ENCODE data around the gene PNKD.
"Not testable (repeated sequence)": the region's sequence is repeated elsewhere in the genome, so short reads cannot be mapped to it uniquely, and the experiment has no call there.

Gene PNKD

DNA sequence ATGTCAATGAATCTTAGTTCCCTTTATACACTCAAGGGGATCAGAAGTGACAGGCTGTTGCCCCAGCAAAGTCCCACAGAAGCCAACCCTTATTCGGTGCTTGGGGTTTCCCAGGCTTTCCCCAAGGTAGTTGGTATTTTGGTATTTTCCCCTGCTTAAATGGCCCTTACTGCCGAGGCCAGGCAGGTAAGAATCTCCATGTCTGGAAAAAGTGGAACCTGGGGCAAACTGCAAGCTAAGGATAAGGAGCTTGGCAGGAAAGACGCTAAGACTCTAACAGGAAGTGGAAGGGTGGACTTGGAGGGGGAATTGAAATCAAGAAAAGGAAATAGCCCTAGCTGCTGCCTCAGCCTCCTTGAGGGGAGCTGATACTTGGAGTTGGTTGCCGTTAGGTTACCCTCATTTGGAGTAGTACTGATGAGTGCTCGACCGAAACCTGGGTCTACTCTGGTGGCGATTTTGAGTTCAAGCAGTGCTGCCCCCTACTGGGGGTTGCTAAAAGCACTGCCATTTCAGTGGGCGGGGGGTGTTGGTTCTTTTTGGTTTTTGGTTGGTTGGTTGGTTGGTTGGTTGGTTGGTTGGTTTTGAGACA lies 12.8 kb upstream of the PNKD start:
- DNase-seq, result peak; percentile 99

DNA sequence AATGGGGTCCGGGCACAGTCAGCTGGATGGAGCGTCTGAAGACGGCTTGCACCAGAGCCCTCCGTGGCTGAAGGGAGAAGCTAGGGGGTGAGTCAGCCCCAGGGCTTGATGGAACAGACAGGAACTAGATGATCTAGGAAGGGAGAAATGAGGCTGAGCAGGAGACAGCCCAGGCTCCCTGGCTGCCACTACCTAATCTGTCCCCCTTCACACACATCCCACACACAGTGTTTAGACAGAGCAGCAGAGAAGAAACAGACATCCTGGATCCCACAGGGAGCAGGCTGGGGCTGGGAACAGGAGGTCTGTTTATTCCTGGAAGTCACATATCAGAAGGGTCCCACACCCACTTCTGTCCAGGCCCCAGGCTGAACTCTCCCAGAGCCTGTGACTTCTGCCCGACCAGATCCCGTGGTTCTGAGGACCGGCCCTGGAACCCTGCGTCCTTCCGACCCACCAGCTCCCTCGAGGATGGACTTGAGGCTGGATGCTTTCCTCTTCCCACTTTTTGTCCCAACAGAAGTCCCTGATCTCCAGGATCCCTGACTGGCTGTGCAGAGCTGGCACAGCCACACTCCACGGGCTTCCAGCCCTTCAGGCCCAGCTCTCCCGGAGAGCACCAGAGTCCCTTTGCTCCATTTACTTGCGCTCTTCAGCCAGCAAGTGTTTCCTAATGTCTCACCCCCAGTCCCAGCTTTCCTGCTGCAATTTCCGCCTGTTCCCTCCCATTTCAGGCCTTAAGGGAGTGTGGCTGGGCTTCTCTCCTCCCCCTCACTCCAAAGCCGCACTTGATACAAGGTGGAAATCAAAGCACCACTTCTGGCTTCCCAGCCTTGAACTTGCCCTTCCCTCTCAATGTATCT lies 11.0 kb upstream of the PNKD start:
- DNase-seq, result peak; percentile 68

DNA sequence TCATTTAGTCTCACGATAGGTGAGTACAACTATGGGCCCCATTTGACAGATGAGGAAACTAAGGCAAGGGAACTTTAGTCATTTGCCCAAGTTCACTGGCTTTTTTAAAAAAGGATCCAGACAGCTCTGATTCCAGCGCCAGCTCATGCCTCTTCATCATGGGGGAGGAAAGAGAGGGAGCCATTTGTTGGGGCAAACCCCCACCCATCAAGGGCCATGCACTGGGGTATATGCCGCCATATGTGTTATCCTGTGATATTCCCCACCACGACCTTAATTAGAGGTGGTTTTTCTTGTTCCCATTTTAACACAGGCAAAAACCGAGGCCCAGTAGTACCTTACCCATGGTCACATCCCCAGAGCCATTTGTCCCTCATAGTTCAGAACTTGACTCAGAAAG lies 10.2 kb upstream of the PNKD start:
- no peak for DNase-seq

DNA sequence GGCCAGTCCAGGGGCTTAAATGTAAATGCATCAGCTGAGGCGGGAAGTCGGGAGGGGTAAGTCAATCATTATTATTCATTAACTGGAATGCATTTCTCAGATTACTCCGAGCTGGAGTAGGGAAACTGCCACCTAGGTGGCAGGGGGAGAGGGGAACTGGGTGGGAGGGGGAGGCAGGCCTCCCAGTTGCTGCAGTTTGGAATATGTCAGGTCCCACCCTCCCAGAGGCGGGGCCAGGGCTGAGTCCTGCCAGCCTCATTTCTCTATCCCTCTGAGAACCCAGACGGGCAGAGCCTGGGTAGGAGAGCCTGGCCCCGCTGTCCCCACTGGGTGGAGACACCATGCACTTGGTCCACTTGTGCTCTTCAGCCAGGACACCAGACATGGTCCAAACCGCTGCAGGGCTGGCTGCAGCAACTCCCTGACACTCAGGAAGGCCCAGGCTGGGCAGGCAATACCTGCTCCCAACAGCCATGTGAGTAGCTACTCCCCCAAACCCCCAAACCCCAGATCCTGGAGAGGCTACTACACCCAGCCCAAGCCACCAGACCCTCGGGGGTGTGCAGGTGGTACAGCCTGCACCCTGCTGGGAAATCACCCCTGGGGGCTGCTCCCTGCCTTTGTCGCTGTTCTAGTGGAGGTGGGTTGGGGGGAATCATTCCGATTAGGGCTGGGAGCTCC lies 9.4 kb upstream of the PNKD start, which contains the start of gene GPBAR1:
Gene GPBAR1, plus strand, starts transcription at position 274 of the 681 bp plus-strand sequence. CDS start 1,710 bp downstream, outside the sequence.
- DNase-seq, result no peak

DNA sequence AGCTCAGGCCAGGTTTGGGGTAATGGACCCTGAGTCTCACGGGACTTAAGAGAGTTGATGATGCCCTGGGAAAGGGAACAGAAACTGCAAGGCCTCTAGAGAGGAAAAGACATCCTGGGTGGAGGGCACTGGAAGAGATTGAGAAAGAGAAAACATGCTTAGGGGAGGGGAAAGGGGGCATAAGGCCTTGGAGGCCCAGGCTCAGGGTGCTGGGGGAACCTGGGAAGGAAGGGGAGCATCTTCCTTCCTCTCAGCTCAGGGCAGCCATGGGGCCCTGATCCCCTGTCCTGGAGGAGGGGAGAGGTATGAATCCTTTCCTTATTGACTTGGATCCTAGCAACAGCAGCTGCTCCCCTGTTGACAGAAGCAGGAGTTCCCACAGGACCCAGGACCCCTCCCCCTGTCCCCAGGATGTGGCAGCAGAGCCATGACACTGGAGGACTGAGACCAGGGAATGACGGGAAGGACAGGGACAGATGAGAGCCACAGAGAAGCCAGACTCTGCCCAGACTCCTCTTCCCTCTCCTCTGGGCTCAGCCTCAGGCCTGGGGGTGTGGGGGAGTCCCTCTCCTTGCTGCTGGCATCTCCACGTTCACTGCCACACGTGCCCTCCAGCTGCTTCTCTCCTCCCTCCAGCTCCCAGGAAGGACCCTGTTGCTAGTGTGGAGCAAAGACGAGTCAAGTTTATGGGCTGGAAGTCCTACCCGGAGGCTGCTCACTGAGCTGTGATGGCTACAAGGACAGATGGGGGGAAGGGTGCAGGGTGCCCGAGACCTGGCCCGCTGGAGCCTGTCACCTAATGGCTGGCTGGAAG lies 8.7 kb upstream of the PNKD start:
- DNase-seq, result peak; percentile 80

DNA sequence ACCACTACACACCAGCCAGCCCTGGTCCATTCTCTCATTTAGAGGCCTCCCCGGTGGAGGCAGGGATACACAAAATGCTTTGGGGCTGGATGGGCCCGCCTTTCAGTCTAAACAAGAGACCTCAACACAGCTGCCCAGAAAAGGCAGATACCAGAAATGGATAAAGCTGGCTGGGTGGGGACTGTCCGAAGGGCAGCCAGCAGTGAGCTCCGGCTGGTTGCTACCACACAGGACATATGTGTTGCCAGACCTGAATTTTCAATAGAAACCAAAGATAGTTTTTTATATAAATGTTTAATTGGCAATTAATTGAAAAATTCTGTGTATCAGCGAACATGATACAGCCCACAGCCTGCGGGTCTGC lies 8.1 kb upstream of the PNKD start:
- DNase-seq, result no peak

DNA sequence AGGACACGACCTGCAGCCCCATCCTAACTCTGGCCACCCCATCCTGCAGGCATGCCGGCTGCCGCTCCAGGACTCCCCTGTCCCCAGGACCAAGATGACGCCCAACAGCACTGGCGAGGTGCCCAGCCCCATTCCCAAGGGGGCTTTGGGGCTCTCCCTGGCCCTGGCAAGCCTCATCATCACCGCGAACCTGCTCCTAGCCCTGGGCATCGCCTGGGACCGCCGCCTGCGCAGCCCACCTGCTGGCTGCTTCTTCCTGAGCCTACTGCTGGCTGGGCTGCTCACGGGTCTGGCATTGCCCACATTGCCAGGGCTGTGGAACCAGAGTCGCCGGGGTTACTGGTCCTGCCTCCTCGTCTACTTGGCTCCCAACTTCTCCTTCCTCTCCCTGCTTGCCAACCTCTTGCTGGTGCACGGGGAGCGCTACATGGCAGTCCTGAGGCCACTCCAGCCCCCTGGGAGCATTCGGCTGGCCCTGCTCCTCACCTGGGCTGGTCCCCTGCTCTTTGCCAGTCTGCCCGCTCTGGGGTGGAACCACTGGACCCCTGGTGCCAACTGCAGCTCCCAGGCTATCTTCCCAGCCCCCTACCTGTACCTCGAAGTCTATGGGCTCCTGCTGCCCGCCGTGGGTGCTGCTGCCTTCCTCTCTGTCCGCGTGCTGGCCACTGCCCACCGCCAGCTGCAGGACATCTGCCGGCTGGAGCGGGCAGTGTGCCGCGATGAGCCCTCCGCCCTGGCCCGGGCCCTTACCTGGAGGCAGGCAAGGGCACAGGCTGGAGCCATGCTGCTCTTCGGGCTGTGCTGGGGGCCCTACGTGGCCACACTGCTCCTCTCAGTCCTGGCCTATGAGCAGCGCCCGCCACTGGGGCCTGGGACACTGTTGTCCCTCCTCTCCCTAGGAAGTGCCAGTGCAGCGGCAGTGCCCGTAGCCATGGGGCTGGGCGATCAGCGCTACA lies 7.4 kb upstream of the PNKD start:
- no peak for DNase-seq

DNA sequence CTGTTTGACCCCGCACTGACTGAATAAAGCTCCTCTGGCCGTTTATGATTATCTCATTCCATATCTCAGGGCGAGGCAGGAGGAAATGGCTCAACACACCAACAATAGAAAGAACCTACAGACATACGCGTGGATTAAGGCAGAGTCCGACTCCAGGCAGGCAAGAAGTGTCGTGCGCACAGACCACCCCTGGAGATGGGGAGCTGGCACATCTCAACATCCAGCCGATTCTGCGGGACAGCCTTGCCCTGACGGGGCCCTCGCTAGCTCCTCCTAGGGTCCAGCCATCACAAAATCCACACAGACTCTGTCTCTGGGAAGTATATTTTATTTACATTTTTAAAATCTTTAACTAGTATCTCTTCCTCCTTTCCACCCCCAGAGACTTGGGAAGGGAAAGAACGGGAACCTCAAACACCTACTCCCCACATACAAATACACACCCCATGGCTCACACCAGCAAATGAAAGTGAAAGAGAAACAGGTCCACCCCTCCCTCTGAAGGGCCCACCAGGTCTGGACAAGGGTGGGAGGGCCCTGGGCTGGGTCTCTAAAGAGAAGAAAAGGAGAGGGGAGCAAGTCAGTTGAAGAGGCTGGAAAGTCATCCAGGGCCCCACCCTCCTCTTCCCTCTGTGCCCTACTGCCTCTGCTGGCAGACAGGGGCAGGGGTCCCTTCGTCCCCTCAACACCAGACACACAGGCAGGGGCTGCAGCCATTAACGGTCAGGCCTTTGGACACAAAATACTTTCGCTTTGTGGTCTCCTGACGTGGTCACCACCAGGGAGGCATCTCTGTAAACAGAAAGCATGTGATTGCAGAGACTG lies 6.3 kb upstream of the PNKD start:
- peak; percentile 6 for DNase-seq

DNA sequence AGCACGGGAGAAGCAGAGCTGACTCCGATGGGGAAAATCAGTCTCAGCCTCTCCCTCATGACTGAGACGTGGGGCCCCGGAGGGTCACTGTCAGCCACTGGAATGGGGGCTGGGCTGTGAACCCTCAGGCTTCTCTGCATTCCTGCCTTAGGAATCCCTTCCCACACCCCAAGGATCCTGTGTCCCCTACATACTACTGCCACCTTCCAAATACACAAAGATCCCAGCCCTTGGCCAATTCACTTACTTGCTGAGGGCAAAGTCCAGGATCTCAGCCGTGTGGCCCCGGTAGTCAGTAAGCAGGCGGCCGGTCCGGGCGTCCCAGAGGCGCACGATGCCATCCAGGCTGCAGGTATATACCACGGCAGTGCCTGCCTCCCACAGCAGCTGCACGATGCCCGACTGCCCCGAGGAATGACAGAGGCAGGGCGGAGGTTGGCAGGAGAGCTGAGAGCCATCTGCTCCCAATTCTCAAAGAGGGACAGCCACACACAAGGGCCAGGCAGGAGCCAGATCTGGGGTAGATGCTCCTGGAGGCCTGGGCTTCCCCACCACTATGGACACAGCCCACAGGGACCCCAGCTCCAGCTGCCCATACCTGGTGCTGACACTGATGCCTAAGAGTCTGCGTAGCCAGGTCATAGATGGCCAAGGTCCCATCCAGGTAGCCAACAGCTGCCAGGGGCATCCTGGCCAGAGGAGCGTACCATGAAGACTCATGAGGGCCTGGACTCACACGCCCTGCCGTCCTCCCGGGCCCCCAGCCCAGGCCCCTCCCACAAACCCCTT lies 5.4 kb upstream of the PNKD start:
- no peak for DNase-seq

DNA sequence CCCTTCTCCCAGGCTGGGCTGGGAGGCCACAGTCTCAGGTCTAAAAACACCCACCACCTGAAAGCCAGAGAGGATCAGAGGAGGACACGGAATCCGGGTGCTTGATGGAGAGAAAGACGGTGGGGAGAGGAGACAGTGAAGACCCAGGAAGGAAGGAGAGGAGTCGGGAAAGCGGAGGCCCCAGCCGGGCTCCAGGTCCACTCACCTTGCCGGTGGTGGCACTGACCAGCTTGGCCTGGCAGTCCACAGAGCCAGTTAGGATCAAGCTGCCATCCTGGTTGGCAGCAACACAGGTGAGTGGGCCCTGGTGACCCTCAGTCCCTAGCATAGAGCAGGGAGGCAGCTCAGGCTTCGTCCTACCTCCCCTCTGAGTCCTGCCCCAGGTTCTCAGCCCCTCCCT lies 4.7 kb upstream of the PNKD start:
- no peak for DNase-seq

DNA sequence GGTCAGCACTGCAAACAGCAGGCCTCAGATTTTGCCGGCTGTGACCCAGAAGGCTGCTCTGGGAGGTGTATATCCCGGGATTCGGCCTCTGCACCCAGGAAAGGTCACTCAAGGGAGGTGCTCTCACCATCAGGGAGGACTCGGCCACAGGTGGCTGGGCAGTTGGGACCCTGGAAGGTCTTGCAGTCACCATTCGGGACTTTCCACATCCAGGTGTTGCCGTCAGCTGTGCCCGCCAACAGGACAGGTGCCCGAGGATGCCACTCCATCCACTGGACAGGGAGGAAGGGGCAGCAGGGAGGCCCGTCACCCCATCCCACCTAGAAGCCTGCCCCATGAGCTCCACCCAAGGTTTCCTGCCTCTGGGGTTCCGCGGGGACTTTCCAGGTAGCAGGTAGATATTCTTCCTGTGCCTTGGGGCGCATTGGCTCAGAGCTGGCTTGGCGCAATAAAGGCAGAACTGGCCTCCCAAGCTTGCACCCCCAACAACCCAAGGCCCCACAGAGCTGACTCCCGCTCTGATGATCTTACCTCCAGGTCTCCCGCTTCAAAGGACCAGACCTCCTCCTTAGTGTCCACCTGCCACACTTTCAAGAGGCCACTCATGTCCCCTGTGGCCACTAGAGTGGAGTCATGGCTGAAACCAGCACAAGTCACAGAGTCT lies 3.9 kb upstream of the PNKD start:
- DNase-seq, result no peak

DNA sequence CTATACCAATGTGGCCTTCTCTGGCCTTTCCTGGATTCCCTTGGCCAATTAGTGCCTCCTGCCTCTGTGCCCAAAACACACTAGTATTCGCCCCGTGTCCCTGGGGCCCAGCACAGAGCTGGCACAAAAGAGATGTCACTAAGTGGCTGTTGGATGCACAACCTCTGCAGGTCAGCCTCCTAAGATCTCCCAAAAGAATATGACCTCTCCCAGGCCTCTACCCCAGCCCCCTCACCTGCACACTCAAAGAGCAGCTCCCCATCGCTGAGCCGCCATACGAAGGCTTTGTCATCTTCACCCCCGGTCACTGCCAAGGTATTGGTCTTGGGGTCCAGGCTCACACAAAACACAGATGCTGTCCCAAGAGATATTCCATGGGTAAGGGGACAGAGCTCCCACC lies 3.1 kb upstream of the PNKD start:
- DNase-seq, result no peak

DNA sequence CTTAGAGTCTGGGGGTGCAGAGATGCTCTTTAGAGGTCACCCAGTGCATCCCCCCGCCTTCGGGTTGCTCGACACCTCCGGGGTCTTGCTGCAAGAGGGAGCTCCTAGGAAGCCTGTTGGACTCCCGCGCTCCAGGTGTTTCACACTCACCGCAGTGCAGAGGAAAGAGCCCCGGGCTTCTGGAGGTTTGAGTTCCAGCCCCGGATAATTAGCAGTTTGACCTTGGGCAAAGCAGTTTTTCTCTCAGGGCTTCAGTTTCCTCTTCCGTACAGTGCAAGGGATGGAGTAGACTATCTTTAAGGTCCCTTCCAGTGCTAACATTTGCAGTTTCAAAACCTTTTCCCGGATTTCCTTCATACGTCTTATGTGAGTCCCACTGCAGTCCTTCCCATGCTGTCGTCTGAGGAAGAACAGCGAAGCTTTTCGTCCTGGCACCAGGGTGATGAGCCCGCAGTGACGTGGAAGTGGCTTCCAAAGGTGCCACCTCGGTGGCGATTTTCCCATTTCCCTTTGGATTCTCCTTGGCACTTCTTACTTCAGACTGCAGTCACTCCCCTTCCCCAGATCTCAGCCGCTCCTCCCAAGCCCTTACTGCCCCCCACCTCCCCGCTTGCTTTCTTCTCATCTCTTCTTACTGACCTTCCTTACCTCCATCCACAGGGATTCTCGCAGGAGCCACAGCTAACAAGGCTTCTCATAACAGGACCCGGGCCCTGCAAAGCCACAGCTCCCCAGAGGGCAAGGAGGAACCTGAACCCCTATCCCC lies 585 bp downstream of the PNKD start:
- DNase-seq, result no peak

DNA sequence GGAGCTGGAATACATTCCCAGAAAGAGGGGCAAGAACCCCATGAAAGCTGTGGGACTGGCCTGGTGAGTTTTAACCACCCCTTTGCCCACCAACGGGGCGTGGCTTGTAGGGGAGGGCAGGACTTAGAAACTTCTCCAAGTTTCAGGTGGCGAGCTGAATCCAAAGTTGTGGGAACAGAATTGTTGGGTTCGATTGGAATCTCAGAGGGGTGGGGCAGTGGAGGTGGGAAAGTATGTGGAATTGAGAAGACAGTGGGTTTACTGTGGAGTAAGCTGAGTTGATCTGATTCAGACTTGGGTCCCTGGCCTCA lies 1.1 kb downstream of the PNKD start:
- no peak for DNase-seq

DNA sequence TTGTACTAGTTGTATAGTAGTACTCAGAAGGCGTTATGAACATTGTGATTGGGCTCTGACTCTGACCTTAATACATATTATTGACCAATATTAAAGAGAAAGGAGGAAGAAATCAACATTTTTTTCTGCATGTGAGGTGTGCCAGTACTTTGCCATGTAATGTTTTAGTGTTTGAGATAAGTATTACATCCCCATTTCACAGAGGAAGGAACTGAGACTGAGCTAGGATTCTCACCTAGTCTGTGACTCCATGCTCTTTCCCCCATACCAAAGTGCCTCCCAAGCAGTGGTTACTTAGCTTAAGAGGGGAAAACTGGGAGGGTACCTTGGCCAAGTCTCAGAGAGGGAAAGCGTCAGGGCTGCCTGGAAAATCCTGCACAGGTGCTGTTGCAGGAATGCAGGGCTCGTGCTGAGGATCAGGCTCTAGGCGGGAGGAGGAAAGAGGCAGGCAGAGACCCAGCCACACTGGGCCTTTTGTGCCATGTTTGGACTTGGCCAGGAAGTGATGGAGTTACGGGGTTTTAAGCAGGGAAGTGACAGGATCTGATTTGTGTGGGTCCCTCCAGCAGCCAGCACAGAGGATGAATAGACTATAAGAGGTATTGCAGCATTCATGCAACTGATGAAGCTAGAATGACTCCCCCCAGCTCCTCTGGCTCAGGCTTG lies 1.7 kb downstream of the PNKD start:
- no peak for DNase-seq

DNA sequence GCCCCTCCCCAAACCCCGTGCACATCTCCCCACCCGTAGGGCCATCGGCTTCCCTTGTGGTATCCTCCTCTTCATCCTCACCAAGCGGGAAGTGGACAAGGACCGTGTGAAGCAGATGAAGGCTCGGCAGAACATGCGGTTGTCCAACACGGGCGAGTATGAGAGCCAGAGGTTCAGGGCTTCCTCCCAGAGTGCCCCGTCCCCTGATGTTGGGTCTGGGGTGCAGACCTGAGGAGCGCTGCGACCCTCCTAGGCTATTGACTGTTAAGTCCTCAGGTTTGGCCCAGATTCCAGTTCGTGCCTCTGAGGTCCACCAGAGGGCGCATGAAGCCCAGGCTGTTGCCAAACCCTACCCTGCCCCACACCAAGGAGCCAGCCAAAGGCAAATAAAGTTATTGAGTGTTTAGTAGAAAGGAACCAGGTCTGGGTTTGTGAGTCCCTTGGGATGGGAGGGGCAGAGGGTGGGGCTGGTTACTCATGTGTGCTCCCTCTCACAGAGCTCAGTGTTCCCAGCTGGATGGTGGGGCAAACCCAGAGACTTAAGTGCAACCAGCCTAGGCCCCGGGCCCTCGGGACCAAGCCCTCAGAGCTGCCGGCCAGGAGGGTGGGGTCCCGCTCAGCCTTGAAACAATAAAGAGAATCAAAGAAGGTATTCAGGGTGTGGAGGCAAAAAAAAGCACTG lies 2.4 kb downstream of the PNKD start:
- peak; percentile 68 for DNase-seq

DNA sequence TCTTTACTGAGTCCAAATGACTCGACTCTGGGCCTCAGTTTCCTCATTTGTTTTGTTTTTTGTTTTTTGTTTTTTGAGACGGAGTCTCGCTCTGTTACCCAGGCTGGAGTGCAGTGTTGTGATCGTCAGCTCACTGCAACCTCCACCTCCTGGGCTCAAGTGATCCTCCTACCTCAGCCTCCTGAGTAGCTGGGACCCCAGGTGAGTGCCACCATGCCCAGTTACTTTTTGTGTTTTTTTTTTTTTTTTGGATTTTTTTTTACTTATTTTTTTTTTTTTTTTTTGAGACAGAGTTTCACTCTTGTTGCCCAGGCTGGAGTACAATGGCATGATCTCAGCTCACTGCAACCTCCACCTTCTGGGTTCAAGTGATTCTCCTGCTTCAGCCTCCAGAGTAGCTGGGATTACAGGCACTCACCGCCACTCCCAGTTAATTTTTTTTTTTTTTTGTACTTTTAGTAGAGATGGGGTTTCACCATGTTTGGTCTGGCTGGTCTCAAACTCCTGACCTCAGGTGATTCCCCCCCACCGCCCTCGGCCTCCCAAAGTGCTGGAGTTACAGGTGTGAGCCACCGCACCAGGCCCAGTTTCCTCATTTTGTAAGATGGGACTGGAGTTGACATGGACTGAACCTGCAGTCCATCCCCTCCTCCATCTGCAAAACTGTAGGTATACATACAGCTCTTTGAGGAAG lies 3.0 kb downstream of the PNKD start:
- DNase-seq, result not testable (repeated sequence)
